GM19372 (cell line): ENCODE data around the gene GABRB1.

Source experiments
- ATAC-seq: cut with Tn5 transposase; IDR thresholded peaks from one replicate; pipeline ENCODE4 v1.9.1; 2021; ENCODE audit warnings: mild to moderate bottlenecking, low read depth, moderate library complexity; ENCODE audit not compliant: unreplicated experiment

The GABRB1 gene

DNA sequence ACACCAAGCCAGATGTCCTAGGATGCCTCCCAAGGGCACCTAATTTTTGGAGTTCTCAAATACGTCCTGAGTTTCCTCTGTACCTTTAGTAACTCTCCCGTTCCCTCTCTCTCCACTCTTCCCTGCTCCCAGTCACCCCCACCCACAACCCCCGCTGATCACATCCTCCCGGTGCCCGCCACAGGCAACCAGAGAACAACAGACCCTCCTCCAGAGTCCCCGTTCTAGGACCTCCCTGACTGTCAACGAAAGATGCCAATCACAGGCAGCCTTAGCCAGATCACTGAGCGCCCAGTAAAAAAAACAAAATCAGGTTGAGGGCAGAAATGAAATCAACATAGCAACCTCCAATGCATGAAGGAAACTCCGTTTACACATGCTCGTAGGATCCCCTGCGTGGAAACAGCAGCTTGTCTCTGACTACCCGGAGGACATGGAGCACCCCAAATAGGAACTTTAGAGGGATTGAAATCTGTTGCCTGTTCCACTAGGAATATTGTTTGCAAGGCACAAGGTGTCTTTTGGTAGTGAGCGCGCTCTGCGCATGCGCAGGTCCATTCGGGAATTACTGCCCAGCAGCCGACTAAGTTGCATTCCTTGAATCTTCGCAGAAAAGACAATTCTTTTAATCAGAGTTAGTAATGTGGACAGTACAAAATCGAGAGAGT lies at the start of gene GABRB1:
Gene GABRB1 (plus strand): TSS at position 557 of the 668 bp plus-strand sequence.
- ATAC-seq: no peak

DNA sequence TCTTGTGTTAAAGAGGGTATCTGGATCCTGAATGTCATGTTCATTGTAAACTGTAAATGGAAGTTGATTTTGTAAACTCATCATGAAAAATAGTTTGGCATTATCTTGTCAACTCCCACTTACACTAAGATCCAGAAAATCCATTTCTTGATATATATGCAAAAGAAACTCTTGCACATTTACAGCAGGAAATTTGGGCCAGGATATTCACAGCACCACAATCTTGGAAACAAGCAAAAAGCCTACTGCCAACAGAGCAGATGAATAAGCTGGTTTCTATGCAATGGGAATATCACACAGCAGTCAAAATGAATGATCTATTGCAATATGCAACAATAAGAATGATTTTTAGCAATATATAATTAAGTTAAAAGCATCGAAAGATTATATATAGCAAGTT lies 46.6 kb upstream of the GABRB1 start:
- ATAC-seq: no peak

DNA sequence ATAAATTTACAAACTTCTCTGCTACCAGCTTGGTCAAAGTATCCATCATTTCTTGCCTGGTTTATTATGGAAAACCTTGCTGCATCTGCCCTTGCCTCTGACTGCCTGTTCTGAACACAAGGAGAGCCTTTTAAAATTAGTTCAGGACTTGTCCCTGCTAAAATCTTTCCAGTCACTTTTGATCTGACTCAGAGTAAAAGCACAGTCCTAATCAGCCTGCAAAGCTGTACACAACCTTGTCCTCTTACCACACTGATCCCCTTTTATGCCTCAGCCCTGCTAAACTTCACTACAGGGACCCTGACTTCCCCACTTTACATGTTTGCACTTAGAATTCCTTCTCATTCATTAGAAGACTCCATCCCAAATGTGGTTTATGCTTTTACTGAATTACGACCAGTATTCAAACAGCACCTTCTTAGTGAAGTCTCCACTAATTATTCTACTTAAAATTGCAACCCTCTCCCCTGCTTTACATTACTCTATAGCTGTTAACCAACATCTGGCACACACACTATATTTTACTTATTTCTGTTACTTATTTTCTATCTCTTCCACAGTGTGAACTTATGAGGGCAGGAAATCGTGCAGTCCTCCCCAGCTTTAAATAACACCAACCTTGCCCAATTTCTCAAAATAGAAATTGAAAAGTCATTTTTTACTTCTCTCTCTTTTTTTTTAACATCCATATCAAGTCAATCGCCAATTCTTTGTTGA lies 44.3 kb upstream of the GABRB1 start:
- ATAC-seq: no peak

DNA sequence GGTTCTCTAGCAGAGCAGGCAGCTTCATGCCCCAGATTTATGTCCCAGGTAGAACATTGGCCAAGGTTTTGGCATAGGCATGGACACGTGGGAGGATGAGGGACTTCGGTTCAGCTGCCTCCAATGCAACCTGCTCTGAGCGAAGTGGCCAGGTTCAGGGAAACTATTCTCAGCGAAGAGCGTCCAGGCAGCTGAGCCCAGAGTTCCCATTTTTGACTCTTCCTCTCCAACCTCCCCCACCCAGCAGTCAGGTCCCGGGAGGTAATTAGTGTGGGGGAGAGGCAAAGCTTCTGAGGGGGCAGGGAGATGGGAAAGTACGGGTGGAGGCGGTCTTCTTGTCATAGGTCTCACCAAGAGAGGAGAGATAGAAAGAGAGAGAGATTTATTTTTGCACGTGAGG lies 39.0 kb upstream of the GABRB1 start:
- ATAC-seq: no peak

DNA sequence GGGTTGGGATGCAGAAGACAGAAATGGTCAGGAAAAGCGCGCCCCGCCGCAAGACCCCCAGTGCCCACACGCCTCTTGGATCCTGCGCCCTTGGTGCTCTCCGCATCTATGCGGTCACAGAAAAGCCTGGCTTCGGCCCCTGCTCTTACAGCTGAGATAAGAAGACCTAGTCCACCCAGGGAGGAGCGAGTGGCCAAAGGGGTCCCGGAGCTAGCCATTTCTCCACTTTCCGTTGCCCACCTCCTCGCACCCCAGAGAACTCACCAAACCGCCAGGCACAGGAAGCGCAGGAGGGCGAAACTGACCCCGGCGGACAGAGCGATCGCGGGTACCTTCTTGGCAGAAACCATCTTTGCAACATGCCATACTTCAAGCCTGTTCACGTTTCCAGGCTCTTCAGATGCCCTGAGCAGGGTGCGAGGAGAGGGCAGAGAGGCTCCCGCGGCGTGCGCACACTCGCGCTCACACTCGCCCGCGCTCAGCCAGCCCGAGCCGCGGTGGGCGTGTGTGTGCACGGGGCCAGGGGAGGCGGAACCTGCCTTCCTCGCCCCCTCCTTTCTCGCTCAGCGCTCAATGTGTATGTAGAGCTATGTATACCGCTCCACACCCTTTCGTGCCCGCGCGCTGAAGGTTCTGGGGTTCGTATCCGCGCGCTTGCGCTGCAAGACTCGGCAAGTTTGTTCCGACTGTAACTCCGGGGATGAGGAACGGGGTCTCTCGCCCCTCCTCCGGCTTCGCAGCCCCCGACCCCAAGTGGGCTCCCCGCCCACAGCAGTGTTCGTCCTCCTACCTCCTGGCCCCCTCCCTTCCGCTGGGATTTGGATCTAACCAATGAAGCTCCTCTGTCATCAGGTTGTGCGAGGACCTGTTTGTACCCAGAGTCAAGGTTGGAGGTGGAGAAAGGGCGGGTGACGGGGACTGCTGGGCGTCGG lies 38.0 kb upstream of the GABRB1 start, which contains the start of gene GABRA4:
Gene GABRA4 (minus strand): TSS at position 507 of the 932 bp plus-strand sequence. CDS start 157 bp downstream, at position 350.
- ATAC-seq: no peak

DNA sequence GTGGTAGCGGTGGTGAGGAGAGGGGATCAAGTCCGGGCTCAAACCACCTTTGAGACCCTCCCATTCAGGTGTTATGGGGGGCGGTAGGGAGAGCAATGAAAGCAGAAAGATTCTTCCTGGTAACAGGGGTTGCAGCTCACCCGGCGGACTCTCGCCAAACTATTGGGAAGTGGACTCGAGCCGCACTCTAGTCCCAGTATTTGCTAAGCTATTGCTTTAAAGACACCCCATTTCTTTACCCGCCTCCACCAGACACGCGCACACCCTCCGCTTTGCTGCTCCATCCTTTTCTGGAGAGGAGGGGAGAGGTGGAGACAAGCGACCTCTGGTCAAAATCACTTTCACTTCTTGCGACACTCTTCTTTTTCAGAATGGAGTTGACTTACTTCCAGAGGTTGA lies 37.4 kb upstream of the GABRB1 start:
- no peak for ATAC-seq

DNA sequence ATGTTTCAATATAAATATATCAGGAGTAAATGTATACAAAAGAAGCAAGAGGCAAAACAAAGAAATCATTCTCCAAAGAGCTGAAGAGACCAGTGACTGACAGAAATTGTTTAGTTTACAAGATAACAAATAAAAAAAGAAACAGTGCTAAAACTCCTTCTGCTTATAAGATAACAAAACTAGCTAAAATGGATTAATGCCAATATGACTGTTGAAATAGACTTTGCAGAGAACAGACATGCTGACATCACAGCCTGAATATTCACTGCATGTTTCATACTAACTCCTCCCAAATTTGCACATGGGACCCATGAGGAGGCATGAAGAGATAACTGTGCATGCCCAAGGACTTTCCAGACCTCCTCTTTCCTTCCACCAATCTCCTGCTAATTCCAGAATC lies 31.8 kb upstream of the GABRB1 start:
- no peak for ATAC-seq

DNA sequence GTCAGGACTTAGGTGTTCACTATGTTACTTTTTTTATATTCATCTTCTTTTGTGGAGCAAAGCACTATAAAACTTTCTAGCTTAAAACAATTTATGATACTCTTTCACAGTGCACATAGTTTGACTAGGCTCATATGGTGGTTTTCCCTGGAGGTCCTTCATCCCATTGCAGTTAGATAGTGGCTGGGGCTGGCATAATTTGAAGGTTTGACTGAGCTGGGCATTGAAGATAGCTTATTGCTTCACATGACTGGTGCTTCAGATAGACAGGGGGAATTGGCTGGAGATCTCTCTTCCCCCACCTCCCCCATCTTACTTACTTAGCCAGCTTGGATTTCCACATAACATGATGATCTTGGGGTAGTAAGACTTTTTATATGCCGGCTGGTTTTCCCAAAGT lies 31.0 kb upstream of the GABRB1 start:
- no peak for ATAC-seq

DNA sequence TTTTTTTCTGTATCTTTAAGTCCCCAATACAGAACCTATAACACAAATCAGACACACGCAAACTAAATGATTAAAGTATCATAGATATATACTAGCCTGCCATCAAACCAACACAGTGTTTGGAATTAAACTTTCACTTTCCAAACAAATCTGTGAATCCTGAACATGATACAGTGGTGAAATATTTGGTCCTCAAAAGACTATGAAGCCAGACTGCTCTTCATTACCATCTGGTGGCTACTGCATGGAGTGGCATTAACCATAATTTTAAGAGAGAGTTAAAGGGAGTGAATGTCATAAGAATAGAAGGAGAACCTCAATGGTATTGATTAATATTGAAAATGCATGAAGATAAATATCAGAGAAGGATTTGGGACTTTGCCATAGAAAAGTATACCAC lies 28.8 kb upstream of the GABRB1 start:
- ATAC-seq: no peak

DNA sequence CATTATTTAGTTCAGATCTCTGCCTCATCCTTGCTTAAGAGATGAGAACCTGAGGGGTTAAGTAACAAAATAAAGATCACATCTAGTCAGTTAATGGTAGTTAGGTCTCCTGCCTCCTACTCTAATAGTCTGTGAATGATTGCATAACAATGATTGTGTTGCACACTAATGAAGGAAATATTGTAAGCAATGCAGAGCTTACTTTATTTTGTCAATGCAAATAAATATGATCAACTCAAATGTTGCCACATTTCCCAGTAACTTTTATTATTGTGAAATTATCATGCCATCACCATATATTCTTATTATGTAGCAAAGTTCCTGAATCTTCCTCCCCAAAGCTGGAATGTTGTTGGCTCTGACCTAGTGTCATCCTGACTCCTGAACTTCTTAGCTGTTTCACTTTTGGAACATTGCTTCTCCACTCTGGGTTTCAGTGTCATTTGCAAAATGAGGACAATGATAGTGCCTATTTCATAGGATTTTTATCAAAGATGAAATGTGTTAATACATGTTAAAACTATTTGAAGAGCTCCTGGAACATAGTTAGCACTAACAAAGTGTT lies 20.9 kb upstream of the GABRB1 start:
- no peak for ATAC-seq

DNA sequence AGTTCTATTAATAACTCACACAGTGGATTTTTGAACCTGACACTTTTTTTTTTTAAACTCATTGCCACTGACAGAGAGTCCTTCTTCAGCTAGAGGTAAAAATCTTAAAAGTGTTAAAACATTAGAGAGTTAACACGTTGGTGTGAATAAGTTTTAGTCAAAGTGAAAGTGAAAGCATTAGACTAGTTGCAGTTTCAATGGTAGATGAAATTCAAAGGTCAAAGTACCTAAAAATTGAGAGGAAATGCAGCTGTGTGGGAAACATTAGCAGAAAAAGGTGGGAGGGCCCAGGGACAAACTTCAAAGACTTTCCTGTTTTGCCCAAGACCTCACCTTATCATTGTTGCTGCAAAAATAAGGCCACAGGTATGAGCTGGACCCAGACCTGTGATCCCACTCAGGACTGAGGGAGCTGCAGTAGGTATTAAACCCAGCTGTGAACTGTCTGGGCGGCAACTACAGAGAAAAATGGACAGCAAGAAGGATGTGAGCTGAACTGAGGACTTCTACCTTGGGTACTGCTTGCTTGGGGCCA lies 20.4 kb upstream of the GABRB1 start:
- ATAC-seq: peak; percentile 85

DNA sequence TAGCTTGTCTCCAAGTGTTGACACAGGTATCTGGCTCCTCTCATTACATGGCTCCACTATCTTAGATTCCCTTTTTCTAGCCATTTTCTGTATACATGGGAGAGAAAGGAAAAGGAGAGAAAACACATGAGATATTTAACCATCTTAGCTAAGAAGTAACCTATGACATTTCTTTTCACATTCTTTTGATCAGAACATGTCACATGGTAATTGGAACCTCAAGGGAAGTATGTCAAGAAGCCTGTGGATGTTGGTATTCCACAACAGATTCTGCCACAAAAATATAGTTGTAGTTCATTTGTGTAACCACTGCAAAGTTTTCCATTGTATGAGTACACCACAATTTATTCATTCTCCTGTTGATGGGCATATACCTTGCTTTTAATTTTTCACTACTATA lies 18.7 kb upstream of the GABRB1 start:
- ATAC-seq: no peak

DNA sequence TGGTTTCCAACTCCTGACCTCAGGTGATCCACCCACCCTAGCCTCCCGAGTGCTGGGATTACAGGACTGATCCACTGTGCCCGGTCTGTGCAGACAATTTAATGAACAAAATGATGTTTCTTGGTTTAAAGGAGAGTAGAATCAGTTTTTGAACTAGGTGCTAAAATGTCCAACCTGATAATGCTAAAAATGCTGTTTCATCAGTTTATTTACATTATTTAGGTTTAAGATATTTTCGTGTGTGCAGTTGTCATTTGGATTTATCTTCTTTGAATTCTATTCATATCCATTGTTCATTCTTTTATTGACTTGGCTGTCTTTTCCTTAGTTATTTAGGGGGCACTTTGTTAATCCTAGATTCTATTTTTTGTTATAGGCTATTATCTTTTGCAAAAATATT lies 18.0 kb upstream of the GABRB1 start:
- no peak for ATAC-seq

DNA sequence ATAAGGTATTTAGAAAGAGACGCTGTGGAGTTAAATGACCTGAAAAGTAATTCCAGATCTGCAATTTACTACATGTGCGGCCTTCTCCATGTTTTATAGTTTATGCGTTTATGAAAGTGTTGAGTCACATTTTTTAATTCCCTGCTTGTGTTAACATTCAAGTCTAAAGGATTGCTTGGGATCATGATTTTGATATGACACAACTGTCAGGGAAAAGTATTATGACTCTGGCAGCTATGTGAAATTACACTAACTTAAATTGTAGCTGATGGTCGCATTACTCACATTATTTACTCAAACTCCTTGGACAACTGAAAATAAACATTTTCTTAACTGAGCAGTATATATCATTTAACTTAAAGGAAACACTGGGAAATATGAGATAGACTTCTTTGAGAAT lies 14.3 kb upstream of the GABRB1 start:
- no peak for ATAC-seq

DNA sequence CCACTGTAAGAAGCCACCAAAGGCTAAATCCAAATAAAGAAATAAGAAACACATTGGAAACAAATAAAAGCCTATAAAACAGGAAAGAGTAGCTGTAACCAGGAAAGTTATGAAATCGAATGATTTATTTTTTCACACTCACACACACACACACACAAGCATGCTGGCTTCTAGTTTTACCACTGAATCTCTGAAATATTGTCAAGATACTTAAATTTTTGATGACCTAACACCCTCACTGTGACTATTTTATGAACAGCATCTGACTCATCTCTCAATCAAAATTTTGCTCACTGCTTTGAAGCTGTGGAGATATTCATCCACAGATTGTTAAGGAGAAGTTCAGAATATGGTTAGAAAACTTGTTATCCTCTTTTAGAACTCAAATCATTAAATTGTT lies 13.9 kb upstream of the GABRB1 start:
- ATAC-seq: no peak

DNA sequence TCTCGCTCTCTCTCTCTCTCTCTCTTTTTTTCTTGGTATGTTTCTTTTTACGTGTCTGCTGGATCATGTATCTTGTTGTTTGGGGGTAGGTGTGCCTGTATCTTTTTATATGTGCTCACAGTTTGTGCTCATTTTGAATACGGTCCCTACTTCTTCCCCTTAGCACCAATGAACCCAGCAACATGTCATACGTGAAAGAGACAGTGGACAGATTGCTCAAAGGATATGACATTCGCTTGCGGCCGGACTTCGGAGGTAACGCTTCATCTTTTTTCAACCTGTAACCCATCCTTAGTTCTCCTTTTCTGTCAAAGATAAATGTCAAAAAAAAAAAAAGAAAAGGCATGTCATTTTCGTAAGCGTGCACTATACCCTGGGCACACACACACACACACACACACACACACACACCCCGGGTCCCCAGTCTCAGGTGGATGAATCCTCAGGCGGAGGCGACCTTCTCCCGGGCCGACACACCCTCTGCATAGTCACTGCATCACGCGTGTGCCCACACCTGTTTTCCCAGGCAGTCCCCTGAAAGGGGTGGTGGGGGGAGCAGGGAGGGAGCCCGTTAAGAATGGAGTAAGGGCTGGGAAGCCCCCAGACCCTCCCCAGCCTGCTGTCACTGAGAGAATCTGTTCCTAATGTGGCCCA lies 511 bp downstream of the GABRB1 start:
- ATAC-seq: peak; percentile 34

DNA sequence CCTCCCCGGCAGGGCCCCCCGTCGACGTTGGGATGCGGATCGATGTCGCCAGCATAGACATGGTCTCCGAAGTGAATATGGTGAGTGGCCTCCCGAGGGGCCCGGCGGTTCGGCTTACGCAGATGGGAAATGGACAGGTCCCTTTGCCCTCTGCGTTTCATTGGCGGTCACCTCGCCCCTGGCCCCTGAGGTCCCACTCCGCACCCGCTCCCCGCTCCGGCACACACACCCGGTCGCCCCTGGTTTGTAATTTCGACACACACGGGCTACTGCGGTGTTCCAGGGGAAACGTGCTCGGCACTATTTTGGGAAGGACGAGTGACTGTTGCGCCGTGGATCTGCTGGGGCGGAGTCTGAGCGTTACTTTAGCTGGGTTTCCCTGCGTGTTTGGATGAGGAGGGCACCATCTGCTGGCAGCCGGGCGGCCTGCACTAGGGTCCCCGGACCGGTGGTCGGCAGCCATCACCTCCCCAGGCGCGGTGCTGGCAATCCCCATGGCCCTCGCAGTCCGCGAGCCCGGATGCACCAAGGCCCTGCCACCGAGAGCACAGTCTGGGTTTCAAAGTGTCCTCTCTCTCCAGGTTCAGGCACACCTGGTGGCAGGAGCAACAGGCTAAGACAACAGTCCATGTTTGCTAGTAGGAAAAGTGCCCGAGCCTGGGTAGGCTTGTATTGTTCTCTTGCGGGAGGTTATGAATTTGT lies 1.2 kb downstream of the GABRB1 start:
- ATAC-seq: peak; percentile 92

DNA sequence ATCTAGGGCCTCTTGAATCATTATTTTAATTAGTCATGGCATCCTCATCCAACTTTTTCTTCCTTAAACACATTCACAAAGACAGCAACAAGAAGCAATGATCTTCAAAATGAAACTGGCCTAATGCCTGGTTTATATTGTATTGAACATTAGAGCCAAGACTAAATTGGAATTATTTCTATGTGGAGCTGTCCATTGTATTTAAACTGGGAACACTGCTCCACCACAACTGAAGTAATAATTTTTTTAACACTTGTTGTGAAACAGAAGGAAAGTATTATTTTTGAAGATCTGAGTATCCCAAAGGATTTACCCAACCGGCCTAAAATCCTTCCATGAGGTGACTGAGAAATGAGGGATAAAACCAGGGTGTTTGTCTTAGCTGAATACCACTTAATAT lies 6.9 kb downstream of the GABRB1 start:
- no peak for ATAC-seq

DNA sequence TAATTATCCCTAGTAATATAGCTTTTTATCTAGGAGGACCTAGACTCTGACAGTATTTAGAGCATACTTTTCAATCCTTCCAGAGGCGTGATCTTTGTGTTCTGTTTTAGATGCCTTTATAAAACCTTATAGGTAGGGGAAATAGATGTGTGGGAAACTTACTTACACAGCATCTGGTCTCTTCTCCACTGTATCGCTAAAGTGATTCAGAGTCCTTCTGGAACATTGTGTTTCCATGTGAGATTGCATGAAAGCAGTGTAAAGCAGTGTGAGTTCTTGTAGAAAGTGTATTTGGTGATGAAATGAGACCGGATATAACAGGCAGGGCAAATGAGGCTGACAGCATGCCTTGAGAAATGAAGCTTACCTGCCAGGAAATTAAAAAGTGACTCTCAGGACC lies 9.5 kb downstream of the GABRB1 start:
- ATAC-seq: no peak
